H1 (cell line): ENCODE results near the gene MCF2L.

ENCODE experiments used
- CHD1 ChIP-seq: IDR thresholded peaks from 2 replicates; pipeline ENCODE4 v1.6.1; 2012; ENCODE audit warnings: low read depth, low read length, improper control_type of control experiment
- EZH2 ChIP-seq: fragments of 200-600 bp; sonication (generic); IDR thresholded peaks from 2 replicates; pipeline ENCODE4 v1.7.1; 2012; ENCODE audit warnings: low read depth, mild to moderate bottlenecking, moderate library complexity, low read length, inconsistent platforms; ENCODE audit not compliant: severe bottlenecking
- JUN ChIP-seq: IDR thresholded peaks from 2 replicates; pipeline ENCODE4 v1.6.1; 2011; ENCODE audit warnings: low read depth, mild to moderate bottlenecking, improper control_type of control experiment, low read length
- YY1 ChIP-seq: IDR thresholded peaks from 2 replicates; pipeline ENCODE4 v1.6.1; 2011; ENCODE audit warnings: low read depth, mild to moderate bottlenecking, low read length
- TF ChIP-seq, protein P1 (sequence below), 3 experiments: IDR thresholded peaks; 1 replicate in 2 of 3; 2 replicates in 1 of 3; pipeline versions ENCODE4 v1.5.1 to v1.6.1; 2011; ENCODE audit warnings: low read length in 3 of 3, mild to moderate bottlenecking in 3 of 3, inconsistent platforms in 2 of 3, low read depth in 1 of 3, moderate library complexity in 1 of 3; ENCODE audit not compliant: insufficient read depth in 1 of 3; ENCODE audit errors: control extremely low read depth in 1 of 3

GRCh38 chr13:113066142-113066455 is 97.1 kb downstream of the MCF2L start:
- TF ChIP-seq, protein P1, sequence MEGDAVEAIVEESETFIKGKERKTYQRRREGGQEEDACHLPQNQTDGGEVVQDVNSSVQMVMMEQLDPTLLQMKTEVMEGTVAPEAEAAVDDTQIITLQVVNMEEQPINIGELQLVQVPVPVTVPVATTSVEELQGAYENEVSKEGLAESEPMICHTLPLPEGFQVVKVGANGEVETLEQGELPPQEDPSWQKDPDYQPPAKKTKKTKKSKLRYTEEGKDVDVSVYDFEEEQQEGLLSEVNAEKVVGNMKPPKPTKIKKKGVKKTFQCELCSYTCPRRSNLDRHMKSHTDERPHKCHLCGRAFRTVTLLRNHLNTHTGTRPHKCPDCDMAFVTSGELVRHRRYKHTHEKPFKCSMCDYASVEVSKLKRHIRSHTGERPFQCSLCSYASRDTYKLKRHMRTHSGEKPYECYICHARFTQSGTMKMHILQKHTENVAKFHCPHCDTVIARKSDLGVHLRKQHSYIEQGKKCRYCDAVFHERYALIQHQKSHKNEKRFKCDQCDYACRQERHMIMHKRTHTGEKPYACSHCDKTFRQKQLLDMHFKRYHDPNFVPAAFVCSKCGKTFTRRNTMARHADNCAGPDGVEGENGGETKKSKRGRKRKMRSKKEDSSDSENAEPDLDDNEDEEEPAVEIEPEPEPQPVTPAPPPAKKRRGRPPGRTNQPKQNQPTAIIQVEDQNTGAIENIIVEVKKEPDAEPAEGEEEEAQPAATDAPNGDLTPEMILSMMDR (IDR thresholded peaks at IDR 0.05; ENCODE audit: control extremely low read depth in 1 of 3, insufficient read depth in 1 of 3, low read depth in 1 of 3, low read length in 3 of 3): no peak
- no peak for TF ChIP-seq CHD1
- no peak for TF ChIP-seq JUN
- no peak for TF ChIP-seq YY1
- TF ChIP-seq EZH2: no peak
